Panc1 (cell line): ENCODE measurements around the gene FGR. TPM values are rescaled to one million over a fixed set of nuclear protein-coding genes. Genes with fewer than 3 reads are reported as not detected.
A peak's percentile ranks its signal among the peaks of the same experiment; 100 is the strongest.

Experiments used
- ATAC-seq: fragments of 200-7000 bp; cut with Tn5 transposase; 2 replicates; pipeline ENCODE4 v1.9.1; 2020; ENCODE audit warnings: mild to moderate bottlenecking, moderate library complexity
- BruUV-seq: library from RNA; stranded (reverse); fragments of 400-500 nt; replicated peaks from 2 replicates; lab custom pipeline; 2021; lab: Mats Ljungman, UMichigan
- CTCF ChIA-PET: fragments of 300-600 bp; sonication (Branson Sonifier 250); formaldehyde crosslinking; loops from one replicate; lab custom pipeline; 2022; ENCODE audit warnings: antibody characterized with exemption; lab: Charles Lee
- POLR2A ChIA-PET: fragments of 300-600 bp; sonication (Branson Sonifier 250); formaldehyde crosslinking; loops from one replicate; lab custom pipeline; 2022; ENCODE audit warnings: antibody characterized with exemption; lab: Charles Lee
- DNase-seq: peaks from one replicate; pipeline ENCODE4 v3.0.0-alpha.2; 2010; ENCODE audit warnings: low read depth, low spot score
- H3K27ac ChIP-seq: 2 replicates; pipeline ENCODE4 v1.5.1; 2011; ENCODE audit warnings: mild to moderate bottlenecking, low read length, inconsistent platforms
- H3K27me3 ChIP-seq: fragments of 200-500 bp; sonication (Bioruptor generic); 2 replicates; pipeline ENCODE4 v1.6.0; 2014; ENCODE audit warnings: low read length, inconsistent platforms; ENCODE audit not compliant: control insufficient read depth, insufficient read depth
- H3K36me3 ChIP-seq: fragments of 200-500 bp; sonication (Bioruptor generic); 2 replicates; pipeline ENCODE4 v1.5.1; 2014; ENCODE audit warnings: inconsistent platforms, mild to moderate bottlenecking, low read length, moderate library complexity; ENCODE audit not compliant: control insufficient read depth, insufficient read depth
- H3K4me1 ChIP-seq: 2 replicates; pipeline ENCODE4 v1.5.1; 2011; ENCODE audit warnings: inconsistent platforms, mild to moderate bottlenecking, low read length, moderate library complexity; ENCODE audit not compliant: control insufficient read depth, insufficient read depth
- H3K4me3 ChIP-seq, 2 experiments: 2 replicates each; pipeline ENCODE4 v1.5.1; 2011 to 2012; ENCODE audit warnings: low read depth in 2 of 2, low read length in 2 of 2, mild to moderate bottlenecking in 2 of 2, inconsistent platforms in 1 of 2, moderate library complexity in 1 of 2
- H3K9me3 ChIP-seq: fragments of 200-500 bp; sonication (Bioruptor generic); 2 replicates; pipeline ENCODE4 v1.5.1; 2014; ENCODE audit warnings: low read depth, mild to moderate bottlenecking, inconsistent platforms, low read length, moderate library complexity; ENCODE audit not compliant: control insufficient read depth, insufficient read depth
- CTCF ChIP-seq: fragments of 450-650 bp; IDR thresholded peaks from 2 replicates; pipeline ENCODE4 v1.5.1; 2017; ENCODE audit warnings: mild to moderate bottlenecking
- POLR2AphosphoS5 ChIP-seq: IDR thresholded peaks from 2 replicates; pipeline ENCODE4 v1.6.1; 2012; ENCODE audit warnings: mild to moderate bottlenecking, low read depth, low read length, moderate library complexity
- REST ChIP-seq, 2 experiments: IDR thresholded peaks; 2 replicates each; pipeline ENCODE4 v1.6.1; 2011 to 2012; ENCODE audit warnings: low read depth in 2 of 2, control low read depth in 1 of 2, low read length in 1 of 2, mild to moderate bottlenecking in 1 of 2, moderate library complexity in 1 of 2; ENCODE audit not compliant: insufficient read depth in 1 of 2
- SIN3A ChIP-seq: IDR thresholded peaks from 2 replicates; pipeline ENCODE4 v1.6.1; 2012; ENCODE audit warnings: low read depth, mild to moderate bottlenecking, low read length, moderate library complexity, borderline replicate concordance; ENCODE audit not compliant: insufficient read depth
- TCF7L2 ChIP-seq: IDR thresholded peaks from 2 replicates; pipeline ENCODE4 v1.6.1; 2011; ENCODE audit warnings: mild to moderate bottlenecking, low read depth, low read length, inconsistent platforms
- in situ Hi-C: cut with HindIII; loops from 2 replicates; pipeline ENCODE4 v1.10.0; 2016; ENCODE audit warnings: low sequenced_read_pairs, low pct_unique_long_range_greater_than_20kb
- intact Hi-C: fragments of 100-400 bp; cut with micrococcal nuclease; formaldehyde crosslinking; loops from one replicate; pipeline ENCODE4 v1.10.0; 2022; ENCODE audit not compliant: unreplicated experiment
- total RNA-seq: library from RNA; stranded (reverse); gene quantifications from one replicate; pipeline ENCODE4 v1.2.1, GENCODE V29; 2021; ENCODE audit not compliant: unreplicated experiment

FGR gene
- total RNA-seq, 1 experiment from 2014 or later = 0.18 TPM

GRCh38 chr1:27569506-27570291 lies 65.3 kb downstream of the FGR start:
- BruUV-seq = no TSS peak
- Histone ChIP-seq H3K27me3 (no peaks in the 10 kb centered on the region), H3K27ac (peak overlapping the region; percentile 91), H3K4me1 (peaks cover 92% of the 10 kb centered on the region), H3K4me3 (no peak overlapping the region), H3K36me3 (no peaks in the 10 kb centered on the region), H3K9me3 (no peaks in the 10 kb centered on the region)
- intact Hi-C loops (loop anchor here (5.0 kb wide), 1 partner anchor 33 kb away; the partner anchor contains the start of gene AHDC1), in situ Hi-C loops (no loop called here)
- ChIA-PET CTCF (interaction anchor here (0.6 to 7.6 kb wide), 6 partner anchors 13 to 39 kb away, joined by 3 to 46 read pairs (median 12); partner anchors contain the start of gene AHDC1), POLR2A (interaction anchor here (0.8 kb wide), 1 partner anchor 13 kb away, joined by 3 read pairs; no protein-coding TSS in a partner anchor)
- DNase-seq (no peak), ATAC-seq (peak; percentile 25)
- TF ChIP-seq CTCF = no peak

- H3K9me3 ChIP-seq = no peaks in the 10 kb centered on the region
- POLR2A ChIA-PET = interaction anchor here (0.8 to 0.9 kb wide), 2 partner anchors 12 to 32 kb away, joined by 3 read pairs; no protein-coding TSS in a partner anchor
- H3K36me3 ChIP-seq = no peaks in the 10 kb centered on the region
- H3K27me3 ChIP-seq = no peaks in the 10 kb centered on the region
- BruUV-seq = no TSS peak
- DNase-seq (no peak), ATAC-seq (peak; percentile 55)
- H3K27ac ChIP-seq = peak overlapping the region; percentile 91
- CTCF ChIA-PET = interaction anchor here (0.9 to 7.6 kb wide), 6 partner anchors 13 to 37 kb away, joined by 3 to 46 read pairs (median 10); partner anchors contain the start of gene AHDC1
- TF ChIP-seq SIN3A (no peak), TCF7L2 (no peak), POLR2AphosphoS5 (no peak), CTCF (no peak), REST (IDR thresholded peaks at IDR 0.05; ENCODE audit: insufficient read depth in 1 of 2, low read depth in 2 of 2, low read length in 1 of 2) (no peak)
- intact Hi-C loops = loop anchor here (5.0 kb wide), 1 partner anchor 33 kb away; the partner anchor contains the start of gene AHDC1
- in situ Hi-C loops = no loop called here
- peak overlapping the region; percentile 35 to 41 for H3K4me3 ChIP-seq
- peaks cover 92% of the 10 kb centered on the region for H3K4me1 ChIP-seq
Observed at GRCh38 chr1:27569088-27569460, 65.9 kb downstream of the FGR start.
